CD4-positive, CD25-positive, alpha-beta regulatory T cell (primary cell): ENCODE data around the gene CEP112. TPM values are rescaled to one million over a fixed set of nuclear protein-coding genes. Genes with fewer than 3 reads are reported as not detected.
"Not testable (repeated sequence)": the region's sequence is repeated elsewhere in the genome, so short reads cannot be mapped to it uniquely, and the experiment has no call there.

Experiments used
- ATAC-seq, 2 donors: fragments of 150-1000 bp; cut with Tn5 transposase; one replicate each; pipeline ENCODE4 v1.10.0; 2021; ENCODE audit warnings: low read depth in 2 of 2, moderate number of reproducible peaks in 2 of 2, moderate library complexity in 1 of 2
- DNase-seq, 3 donors: peaks; one replicate each; pipeline versions ENCODE4 v3.0.0 to v3.0.0-alpha.2; 2012 to 2022; ENCODE audit warnings: mixed read lengths in 1 of 3
- H3K27ac ChIP-seq: one replicate; pipeline ENCODE4 v1.7.0; 2013; ENCODE audit warnings: mild to moderate bottlenecking, low read length; ENCODE audit not compliant: insufficient read depth, poor library complexity, severe bottlenecking
- H3K27me3 ChIP-seq: one replicate; pipeline ENCODE4 v1.7.0; 2013; ENCODE audit warnings: low read length; ENCODE audit not compliant: control insufficient read depth, insufficient read depth
- H3K36me3 ChIP-seq: one replicate; pipeline ENCODE4 v1.7.0; 2013; ENCODE audit warnings: mild to moderate bottlenecking, low read length, moderate library complexity; ENCODE audit not compliant: control insufficient read depth, insufficient read depth
- H3K4me1 ChIP-seq: 2 replicates; pipeline ENCODE4 v1.7.0; 2013; ENCODE audit warnings: mild to moderate bottlenecking, low read length; ENCODE audit not compliant: insufficient read depth, control insufficient read depth, poor library complexity, severe bottlenecking
- H3K4me3 ChIP-seq: one replicate; pipeline ENCODE4 v1.7.0; 2013; ENCODE audit warnings: low read depth, mild to moderate bottlenecking, low read length, moderate library complexity
- H3K9me3 ChIP-seq, 2 experiments: 1 replicate in 1 of 2; 2 replicates in 1 of 2; pipeline ENCODE4 v1.7.0; 2013; ENCODE audit warnings: low read length in 2 of 2, mild to moderate bottlenecking in 1 of 2, moderate library complexity in 1 of 2; ENCODE audit not compliant: control insufficient read depth in 2 of 2
- H3K27ac Mint-ChIP-seq, 3 donors: one replicate each; pipeline ENCODE4 v1.8.0; 2020 to 2022; ENCODE audit warnings: mild to moderate bottlenecking in 3 of 3, mixed read lengths in 3 of 3, moderate library complexity in 2 of 3
- H3K27me3 Mint-ChIP-seq: one replicate; pipeline ENCODE4 v1.8.0; 2022; ENCODE audit warnings: mild to moderate bottlenecking, mixed read lengths
- H3K36me3 Mint-ChIP-seq: one replicate; pipeline ENCODE4 v1.8.0; 2020; ENCODE audit warnings: mixed read lengths
- H3K4me1 Mint-ChIP-seq, 4 donors: one replicate each; pipeline ENCODE4 v1.8.0; 2020 to 2022; ENCODE audit warnings: mixed read lengths in 4 of 4, mild to moderate bottlenecking in 1 of 4
- H3K4me3 Mint-ChIP-seq, 4 donors: one replicate each; pipeline ENCODE4 v1.8.0; 2020 to 2022; ENCODE audit warnings: mild to moderate bottlenecking in 4 of 4, mixed read lengths in 4 of 4, moderate library complexity in 3 of 4
- H3K9me3 Mint-ChIP-seq, 7 donors: one replicate each; pipeline ENCODE4 v1.8.0; 2020 to 2022; ENCODE audit warnings: mixed read lengths in 7 of 7, mild to moderate bottlenecking in 3 of 7, moderate library complexity in 2 of 7
- polyA plus RNA-seq, 4 donors: library from polyadenylated mRNA; unstranded; fragments of 300-500 nt; fragmentation: Illumina TruSeq; gene quantifications; one replicate each; pipeline ENCODE4 v1.2.3, GENCODE V29; 2021
- total RNA-seq: library from RNA; stranded (reverse); gene quantifications from one replicate; pipeline ENCODE4 v1.2.3, GENCODE V29; 2022

Gene CEP112
- total and polyA plus RNA-seq, 5 donors from 2014 or later: 0.15 to 2.3 (median 0.54) TPM; not detected in 1

GRCh38 chr17:65811043-65811442 is 380.9 kb downstream of the CEP112 start:
- Mint-ChIP-seq H3K4me3 (peak overlapping the region in 1 of 4 donors; percentile 44), H3K36me3 (peaks cover 4% of the 10 kb centered on the region), H3K27me3 (peaks cover 7% of the 10 kb centered on the region), H3K9me3 (peaks cover 5 to 28% (median 13%) of the 10 kb centered on the region in 7 donors), H3K27ac (no peak overlapping the region), H3K4me1 (no peaks in the 10 kb centered on the region)
- Histone ChIP-seq H3K27me3 (no peaks in the 10 kb centered on the region), H3K9me3 (peaks cover 11 to 14% of the 10 kb centered on the region in 2 experiments), H3K27ac (no peak overlapping the region), H3K4me3 (no peak overlapping the region), H3K36me3 (no peaks in the 10 kb centered on the region), H3K4me1 (no peaks in the 10 kb centered on the region)
- ATAC-seq (no peak), DNase-seq (no peak)

DNA sequence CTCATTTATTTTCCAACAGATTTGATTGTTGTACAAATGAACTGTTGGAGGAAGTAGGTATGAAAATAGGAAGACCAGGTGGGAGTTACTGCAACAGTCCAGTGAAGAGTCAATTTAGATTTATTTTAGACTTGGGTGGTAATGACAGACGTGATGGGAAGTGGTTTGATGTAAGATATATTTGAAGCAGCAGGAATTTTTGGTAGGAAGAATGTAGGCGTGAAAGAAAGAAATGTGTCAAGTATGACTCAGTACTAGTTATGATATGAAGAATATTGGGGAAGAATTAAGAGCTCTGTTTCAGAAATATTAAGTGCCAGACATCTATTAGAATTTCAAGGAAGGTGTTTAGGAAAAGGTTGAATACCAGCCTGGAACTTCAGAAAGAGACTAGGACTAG is 382.6 kb downstream of the CEP112 start:
- ATAC-seq (no peak), DNase-seq (no peak)
- peaks cover 7% of the 10 kb centered on the region for H3K27me3 Mint-ChIP-seq
- Histone ChIP-seq H3K4me1 (no peaks in the 10 kb centered on the region), H3K9me3 (peaks cover 12 to 14% of the 10 kb centered on the region in 2 experiments), H3K4me3 (no peak overlapping the region), H3K27ac (no peak overlapping the region), H3K27me3 (no peaks in the 10 kb centered on the region), H3K36me3 (no peaks in the 10 kb centered on the region)
- H3K27ac Mint-ChIP-seq: no peak overlapping the region
- H3K4me3 Mint-ChIP-seq: no peak overlapping the region
- H3K9me3 Mint-ChIP-seq: peaks cover 8 to 31% (median 13%) of the 10 kb centered on the region in 7 donors
- no peaks in the 10 kb centered on the region for H3K4me1 Mint-ChIP-seq
- peaks cover 4% of the 10 kb centered on the region for H3K36me3 Mint-ChIP-seq

DNA sequence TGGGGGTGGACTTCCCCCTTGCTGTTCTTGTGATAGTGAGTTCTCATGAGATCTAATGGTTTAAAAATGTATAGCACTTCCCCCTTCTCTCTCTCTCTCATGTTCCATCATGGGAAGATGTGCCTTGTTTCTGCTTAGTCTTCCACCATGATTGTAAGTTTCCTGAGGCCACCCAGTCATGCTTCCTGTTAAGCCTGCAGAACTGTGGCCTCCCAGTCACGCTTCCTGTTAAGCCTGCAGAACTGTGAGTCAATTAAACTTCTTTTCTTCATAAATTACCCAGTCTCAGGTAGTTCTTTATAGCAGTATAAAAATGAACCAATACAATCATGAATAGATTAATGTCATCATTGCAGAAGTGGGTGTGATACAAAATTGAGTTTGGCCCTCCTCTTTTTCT is 383.4 kb downstream of the CEP112 start:
- H3K27ac Mint-ChIP-seq, DNase-seq, H3K27me3 Mint-ChIP-seq, H3K27ac ChIP-seq, H3K36me3 ChIP-seq, ATAC-seq, H3K36me3 Mint-ChIP-seq, H3K4me1 Mint-ChIP-seq, H3K27me3 ChIP-seq, H3K4me1 ChIP-seq, H3K4me3 Mint-ChIP-seq, H3K4me3 ChIP-seq: not testable (repeated sequence)
- peaks cover 5 to 31% (median 13%) of the 10 kb centered on the region in 7 donors for H3K9me3 Mint-ChIP-seq
- H3K9me3 ChIP-seq: peaks cover 12 to 14% of the 10 kb centered on the region in 2 experiments

DNA sequence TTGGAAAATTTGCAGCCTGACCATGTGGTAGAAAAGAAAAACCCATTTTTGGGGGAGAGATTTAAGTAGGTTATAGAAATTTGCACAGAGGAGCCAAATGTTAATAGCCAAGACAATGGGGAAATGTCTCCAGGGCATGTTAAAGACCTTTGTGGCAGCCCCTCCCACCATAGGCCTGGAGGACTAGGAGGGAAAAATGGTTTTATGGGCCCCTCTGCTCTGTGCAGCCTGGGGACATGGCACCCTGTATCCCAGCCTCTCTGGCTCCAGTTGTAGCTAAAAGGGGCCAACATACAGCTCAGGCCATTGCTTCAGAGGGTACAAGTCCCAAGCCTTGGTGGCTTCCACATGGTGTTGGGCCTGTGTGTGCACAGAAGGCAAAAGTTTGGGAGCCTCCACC is 384.6 kb downstream of the CEP112 start:
- DNase-seq (no peak), ATAC-seq (no peak)
- H3K9me3 ChIP-seq: peaks cover 16 to 18% of the 10 kb centered on the region in 2 experiments
- Mint-ChIP-seq H3K27ac (no peak overlapping the region), H3K36me3 (peaks cover 4% of the 10 kb centered on the region), H3K9me3 (peaks cover 8 to 38% (median 13%) of the 10 kb centered on the region in 7 donors), H3K4me1 (no peaks in the 10 kb centered on the region), H3K27me3 (peaks cover 7% of the 10 kb centered on the region), H3K4me3 (no peak overlapping the region)
- no peaks in the 10 kb centered on the region for H3K4me1 ChIP-seq
- no peaks in the 10 kb centered on the region for H3K36me3 ChIP-seq
- H3K4me3 ChIP-seq: no peak overlapping the region
- H3K27ac ChIP-seq: no peak overlapping the region
- no peaks in the 10 kb centered on the region for H3K27me3 ChIP-seq

- Mint-ChIP-seq H3K9me3 (peaks cover 0 to 19% (median 7%) of the 10 kb centered on the region in 7 donors), H3K36me3 (no peaks in the 10 kb centered on the region), H3K4me3 (no peak overlapping the region), H3K4me1 (peaks cover 0 to 2% (median 0%) of the 10 kb centered on the region in 4 donors), H3K27ac (no peak overlapping the region), H3K27me3 (no peaks in the 10 kb centered on the region)
- no peaks in the 10 kb centered on the region for H3K27me3 ChIP-seq
- H3K4me3 ChIP-seq: no peak overlapping the region
- no peak overlapping the region for H3K27ac ChIP-seq
- no peaks in the 10 kb centered on the region for H3K36me3 ChIP-seq
- no peak for ATAC-seq
- H3K9me3 ChIP-seq: peaks cover 13 to 15% of the 10 kb centered on the region in 2 experiments
- no peaks in the 10 kb centered on the region for H3K4me1 ChIP-seq
- DNase-seq: no peak
Measured at GRCh38 chr17:65801513-65801912, 390.4 kb downstream of the CEP112 start.

GRCh38 chr17:65800655-65801054 is 391.3 kb downstream of the CEP112 start:
- no peak overlapping the region for H3K27ac Mint-ChIP-seq
- no peak overlapping the region for H3K4me3 Mint-ChIP-seq
- peaks cover 0 to 18% (median 5%) of the 10 kb centered on the region in 7 donors for H3K9me3 Mint-ChIP-seq

GRCh38 chr17:65799869-65800268 is 392.1 kb downstream of the CEP112 start:
- Mint-ChIP-seq H3K27me3 (peaks cover 4% of the 10 kb centered on the region), H3K4me3 (no peak overlapping the region), H3K9me3 (peaks cover 0 to 14% (median 5%) of the 10 kb centered on the region in 7 donors), H3K36me3 (no peaks in the 10 kb centered on the region), H3K27ac (no peak overlapping the region), H3K4me1 (peaks cover 0 to 2% (median 0%) of the 10 kb centered on the region in 4 donors)
- DNase-seq (no peak), ATAC-seq (no peak)
- Histone ChIP-seq H3K4me1 (no peaks in the 10 kb centered on the region), H3K4me3 (no peak overlapping the region), H3K27me3 (no peaks in the 10 kb centered on the region), H3K9me3 (peaks cover 11 to 14% of the 10 kb centered on the region in 2 experiments), H3K27ac (no peak overlapping the region), H3K36me3 (no peaks in the 10 kb centered on the region)

More at GRCh38 chr17:65800655-65801054, 391.3 kb downstream of the CEP112 start:
- Histone ChIP-seq H3K4me3 (no peak overlapping the region), H3K27ac (no peak overlapping the region), H3K27me3 (no peaks in the 10 kb centered on the region), H3K4me1 (no peaks in the 10 kb centered on the region), H3K36me3 (no peaks in the 10 kb centered on the region), H3K9me3 (peaks cover 11 to 14% of the 10 kb centered on the region in 2 experiments)
- no peak for DNase-seq
- Mint-ChIP-seq H3K36me3 (no peaks in the 10 kb centered on the region), H3K27me3 (peaks cover 4% of the 10 kb centered on the region), H3K4me1 (peaks cover 0 to 2% (median 0%) of the 10 kb centered on the region in 4 donors)
- no peak for ATAC-seq

DNA sequence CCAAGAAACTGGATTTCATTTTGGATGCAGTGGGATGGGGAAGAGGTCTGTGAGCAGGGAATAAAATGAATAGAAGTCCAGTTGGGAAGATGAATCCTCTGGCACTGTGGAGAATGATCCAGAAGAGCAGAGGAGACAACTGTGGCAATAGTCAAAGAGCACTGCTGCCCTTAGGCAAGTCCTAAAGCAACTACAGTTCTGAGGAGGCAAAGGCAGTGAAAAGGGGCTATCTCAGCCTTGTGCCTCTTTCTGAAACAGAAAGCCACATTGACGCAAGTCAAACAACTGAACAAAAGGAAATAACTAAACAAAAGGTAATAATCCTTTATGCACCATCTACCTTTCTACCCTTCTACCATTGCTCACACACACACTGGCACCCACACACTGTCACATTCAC is 392.5 kb downstream of the CEP112 start:
- H3K36me3 Mint-ChIP-seq: no peaks in the 10 kb centered on the region
- Histone ChIP-seq H3K4me3 (no peak overlapping the region), H3K9me3 (peaks cover 11 to 14% of the 10 kb centered on the region in 2 experiments), H3K27ac (no peak overlapping the region), H3K4me1 (no peaks in the 10 kb centered on the region), H3K36me3 (no peaks in the 10 kb centered on the region), H3K27me3 (no peaks in the 10 kb centered on the region)
- peaks cover 0 to 2% (median 0%) of the 10 kb centered on the region in 4 donors for H3K4me1 Mint-ChIP-seq
- DNase-seq (no peak), ATAC-seq (no peak)
- H3K4me3 Mint-ChIP-seq: no peak overlapping the region
- no peak overlapping the region for H3K27ac Mint-ChIP-seq
- peaks cover 0 to 14% (median 5%) of the 10 kb centered on the region in 7 donors for H3K9me3 Mint-ChIP-seq
- H3K27me3 Mint-ChIP-seq: peaks cover 4% of the 10 kb centered on the region
